HG03432 (cell line): ENCODE results near the gene GPR75.

Experiments
- ATAC-seq: cut with Tn5 transposase; IDR thresholded peaks from one replicate; pipeline ENCODE4 v1.9.1; 2021; ENCODE audit warnings: mild to moderate bottlenecking, moderate library complexity; ENCODE audit not compliant: unreplicated experiment

The GPR75 gene

GRCh38 chr2:53811601-53812000 is 48.2 kb downstream of the GPR75 start:
- ATAC-seq = no peak
